HepG2 (cell line): ENCODE data around the gene CEP63. TPM values are rescaled to one million over a fixed set of nuclear protein-coding genes. Genes with fewer than 3 reads are reported as not detected.

ENCODE experiments used
- ATAC-seq: fragments of 200-7000 bp; cut with Tn5 transposase; 3 replicates; pipeline ENCODE4 v1.9.1; 2020; ENCODE audit warnings: mild to moderate bottlenecking, moderate library complexity
- BruUV-seq: library from RNA; stranded (reverse); fragments of 400-500 nt; replicated peaks from 2 replicates; lab custom pipeline; 2021; lab: Mats Ljungman, UMichigan
- CTCF ChIA-PET: fragments of 300-600 bp; formaldehyde crosslinking; extraction: SDS; loops from one replicate; lab custom pipeline; 2021; ENCODE audit warnings: low total read pairs, inconsistent platforms, low intra/inter-chr PET ratio; lab: Yijun Ruan, JAX
- POLR2A ChIA-PET: fragments of 350-600 bp; sonication (Branson Sonifier 250); formaldehyde crosslinking; loops from one replicate; lab custom pipeline; 2020; ENCODE audit warnings: antibody characterized with exemption, inconsistent platforms; lab: Yijun Ruan, JAX
- DNase-seq: peaks from one replicate; pipeline ENCODE4 v3.0.0-alpha.2; 2015; ENCODE audit warnings: low spot score
- FAIRE-seq: peaks from 3 replicates; lab custom pipeline; 2011; peaks lifted over from hg19 to GRCh38; lab: Jason Lieb, UNC
- H2AFZ ChIP-seq: one replicate; pipeline ENCODE4 v1.6.1; 2011; ENCODE audit warnings: low read length, inconsistent platforms
- H3K27ac ChIP-seq: fragments of 300-600 bp; 3 replicates; pipeline ENCODE4 v1.8.0; 2011; ENCODE audit warnings: mixed run types, mild to moderate bottlenecking, mixed read lengths, low read length, inconsistent platforms; ENCODE audit not compliant: insufficient read depth; ENCODE audit errors: extremely low read length
- H3K27me3 ChIP-seq, 2 experiments: fragments of 200-600 bp in 1 of 2; 2 replicates in 1 of 2; 3 replicates in 1 of 2; pipeline versions ENCODE4 v1.6.0 to v1.8.0; 2011; ENCODE audit warnings: low read length in 2 of 2, mild to moderate bottlenecking in 2 of 2, moderate library complexity in 2 of 2, inconsistent platforms in 1 of 2; ENCODE audit not compliant: insufficient read depth in 2 of 2, control insufficient read depth in 1 of 2
- H3K36me3 ChIP-seq, 2 experiments: fragments of 200-600 bp in 1 of 2; replicated peaks in 1 of 2; 2 replicates in 1 of 2; 3 replicates in 1 of 2; pipeline versions ENCODE4 v1.5.1 to v1.8.0; 2011; ENCODE audit warnings: low read length in 2 of 2, inconsistent platforms in 1 of 2; ENCODE audit not compliant: insufficient read depth in 2 of 2, control insufficient read depth in 1 of 2
- H3K4me1 ChIP-seq: 2 replicates; pipeline ENCODE4 v1.5.1; 2012; ENCODE audit warnings: low read length, inconsistent platforms; ENCODE audit not compliant: insufficient read depth
- H3K4me2 ChIP-seq: 2 replicates; pipeline ENCODE4 v1.6.0; 2011; ENCODE audit warnings: low read depth, low read length, inconsistent platforms
- H3K4me3 ChIP-seq, 3 experiments: fragments of 200-600 bp in 1 of 3; sonication (generic), shearing (Covaris generic) in 1 of 3; replicated peaks in 1 of 3; 2 replicates each; pipeline ENCODE4 v1.5.1; 2011 to 2016; ENCODE audit warnings: low read length in 3 of 3, inconsistent platforms in 2 of 3, low read depth in 2 of 3, mild to moderate bottlenecking in 2 of 3, control low read depth in 1 of 3, mixed read lengths in 1 of 3; ENCODE audit not compliant: insufficient read depth in 1 of 3
- H3K79me2 ChIP-seq: one replicate; pipeline ENCODE4 v1.6.1; 2011; ENCODE audit warnings: low read length, inconsistent platforms; ENCODE audit not compliant: insufficient read depth
- H3K9ac ChIP-seq: 2 replicates; pipeline ENCODE4 v1.6.0; 2011; ENCODE audit warnings: mild to moderate bottlenecking, low read depth, low read length, inconsistent platforms; ENCODE audit not compliant: insufficient read depth
- H3K9me3 ChIP-seq: 2 replicates; pipeline ENCODE4 v1.5.1; 2012; ENCODE audit warnings: mild to moderate bottlenecking, low read length
- H4K20me1 ChIP-seq: 2 replicates; pipeline ENCODE4 v1.6.0; 2011; ENCODE audit warnings: inconsistent platforms, mild to moderate bottlenecking, low read length, moderate library complexity; ENCODE audit not compliant: insufficient read depth
- ARNT ChIP-seq: fragments of 450-650 bp; IDR thresholded peaks from 2 replicates; pipeline ENCODE4 v1.6.1; 2017
- CEBPB ChIP-seq: IDR thresholded peaks from 2 replicates; pipeline ENCODE4 v1.6.1; 2011; ENCODE audit warnings: low read depth, low read length, improper control_type of control experiment, borderline replicate concordance
- DBP ChIP-seq: sonication (generic); formaldehyde crosslinking; IDR thresholded peaks from 2 replicates; pipeline ENCODE4 v1.4.0; 2020; ENCODE audit warnings: missing genetic modification reagents; ENCODE audit errors: not compliant biosample characterization
- DR1 ChIP-seq: sonication (generic); formaldehyde crosslinking; IDR thresholded peaks from 2 replicates; pipeline ENCODE4 v1.8.0; 2021; ENCODE audit warnings: mild to moderate bottlenecking, missing genetic modification reagents, inconsistent platforms
- FOXM1 ChIP-seq: sonication (generic); formaldehyde crosslinking; IDR thresholded peaks from 2 replicates; pipeline ENCODE4 v1.5.0; 2020; ENCODE audit warnings: missing genetic modification reagents
- HNF4G ChIP-seq, 2 experiments: sonication (generic) in 1 of 2; formaldehyde crosslinking in 1 of 2; IDR thresholded peaks; 2 replicates each; pipeline versions ENCODE4 v1.4.0 to v1.6.1; 2011 to 2020; ENCODE audit warnings: borderline replicate concordance in 2 of 2, low read depth in 2 of 2, mild to moderate bottlenecking in 2 of 2, low read length in 1 of 2, missing genetic modification reagents in 1 of 2, moderate library complexity in 1 of 2
- MEIS2 ChIP-seq: sonication (generic); formaldehyde crosslinking; IDR thresholded peaks from 2 replicates; pipeline ENCODE4 v1.9.0; 2021; ENCODE audit warnings: mild to moderate bottlenecking, missing genetic modification reagents
- PITX1 ChIP-seq: sonication (generic); formaldehyde crosslinking; IDR thresholded peaks from 2 replicates; pipeline ENCODE4 v1.5.1; 2020; ENCODE audit warnings: mild to moderate bottlenecking, missing genetic modification reagents
- RAD51 ChIP-seq: fragments of 450-650 bp; IDR thresholded peaks from 2 replicates; pipeline ENCODE4 v1.6.1; 2016; ENCODE audit warnings: borderline replicate concordance
- YY1 ChIP-seq: IDR thresholded peaks from 2 replicates; pipeline ENCODE4 v1.6.1; 2011; ENCODE audit warnings: low read length, low read depth, moderate library complexity, mild to moderate bottlenecking; ENCODE audit not compliant: insufficient read depth, insufficient replicate concordance
- ZBTB7A ChIP-seq: sonication (generic); formaldehyde crosslinking; IDR thresholded peaks from 2 replicates; pipeline ENCODE4 v1.8.0; 2022; ENCODE audit warnings: mild to moderate bottlenecking, missing genetic modification reagents
- ZEB1 ChIP-seq: IDR thresholded peaks from 2 replicates; pipeline ENCODE4 v1.6.1; 2012; ENCODE audit warnings: mild to moderate bottlenecking, low read depth, inconsistent platforms; ENCODE audit not compliant: insufficient replicate concordance
- ZFP36 ChIP-seq: fragments of 150-350 bp; IDR thresholded peaks from 2 replicates; pipeline ENCODE4 v1.6.1; 2018; ENCODE audit warnings: borderline replicate concordance, low read length, low read depth; ENCODE audit not compliant: partially characterized antibody
- ZNF160 ChIP-seq: sonication (generic); formaldehyde crosslinking; IDR thresholded peaks from 2 replicates; pipeline ENCODE4 v1.8.0; 2022; ENCODE audit warnings: mild to moderate bottlenecking, inconsistent platforms, missing genetic modification reagents
- ZNF235 ChIP-seq: sonication (generic); formaldehyde crosslinking; IDR thresholded peaks from 2 replicates; pipeline ENCODE4 v1.8.1; 2023; ENCODE audit warnings: mild to moderate bottlenecking, missing genetic modification reagents, borderline replicate concordance
- ZNF383 ChIP-seq: sonication (generic); formaldehyde crosslinking; IDR thresholded peaks from 2 replicates; pipeline ENCODE4 v1.4.0; 2020; ENCODE audit warnings: missing genetic modification reagents, mild to moderate bottlenecking, borderline replicate concordance
- ZNF569 ChIP-seq: sonication (generic); formaldehyde crosslinking; IDR thresholded peaks from 2 replicates; pipeline ENCODE4 v1.5.0; 2020; ENCODE audit warnings: mild to moderate bottlenecking, missing genetic modification reagents, moderate library complexity, borderline replicate concordance
- whole genome bisulfite sequencing: methylation state at CpG from one replicate; pipeline ENCODE4 v1.1.6; 2017; ENCODE audit warnings: low lambda C conversion rate; 5-methylcytosine and 5-hydroxymethylcytosine counted together
- in situ Hi-C: cut with HindIII; loops from 2 replicates; pipeline ENCODE4 v1.10.0; 2017; ENCODE audit warnings: low pct_unique_long_range_greater_than_20kb; ENCODE audit not compliant: extremely low pct_ligation_motif_present
- intact Hi-C: fragments of 100-400 bp; cut with micrococcal nuclease; formaldehyde crosslinking; loops from one replicate; pipeline ENCODE4 v1.10.0; 2022; ENCODE audit not compliant: unreplicated experiment
- polyA plus RNA-seq, 8 experiments: library from polyadenylated mRNA; depleted of rRNA in 3 of 8; stranded (reverse) in 7 of 8; unstranded in 1 of 8; fragments of >200 nt; fragmentation: Illumina TruSeq in 4 of 8; extraction: Trizol in 4 of 8; gene quantifications; 2 replicates each; pipeline versions ENCODE4 v1.2.1 to v1.2.3, GENCODE V29; 2011 to 2016; ENCODE audit warnings: low read depth in 4 of 8, missing spikeins in 1 of 8, mixed read lengths in 1 of 8; ENCODE audit not compliant: insufficient read depth in 1 of 8
- total RNA-seq, 5 experiments: library from RNA; depleted of rRNA; stranded (reverse); fragments of >200 nt; fragmentation: Illumina TruSeq; extraction: Trizol; gene quantifications; 2 replicates each; pipeline ENCODE4 v1.2.3, GENCODE V29; 2016; ENCODE audit warnings: low read depth in 1 of 5

CEP63 gene
- total and polyA plus RNA-seq, 2 of the 13 experiments (the other 11 are each of a cell fraction or from before 2014, with no cell fraction given), result 7.2 to 18.4 TPM

GRCh38 chr3:134545818-134546217 is 60.0 kb downstream of the CEP63 start:
- in situ Hi-C loops (no loop called here), intact Hi-C loops (no loop called here)
- Histone ChIP-seq H3K36me3 (peaks cover 3 to 17% of the 10 kb centered on the region in 2 experiments; a peak in 3 of 5 replicates), H4K20me1 (no peaks in the 10 kb centered on the region), H3K4me3 (no peak overlapping the region), H3K27me3 (no peaks in the 10 kb centered on the region), H3K27ac (no peak overlapping the region), H3K4me1 (no peaks in the 10 kb centered on the region), H3K79me2 (no peaks in the 10 kb centered on the region), H2AFZ (no peak overlapping the region), H3K4me2 (no peak overlapping the region), H3K9ac (no peak overlapping the region), H3K9me3 (no peaks in the 10 kb centered on the region)
- no peak for FAIRE-seq
- DNase-seq, result no peak
- POLR2A ChIA-PET, result no interaction called here
- ATAC-seq, result no peak
- CTCF ChIA-PET, result no interaction called here
- peak; percentile 54; the same call in 1 of the 2 replicates for TF ChIP-seq CEBPB
- no peak for TF ChIP-seq ZFP36
- TF ChIP-seq ZNF383 (CRISPR knock-in tag), result no peak
- no peak for TF ChIP-seq DBP (CRISPR knock-in tag)
- TF ChIP-seq HNF4G (IDR thresholded peaks at IDR 0.05; ENCODE audit: borderline replicate concordance, low read depth, low read length), result no peak
- no peak for TF ChIP-seq HNF4G (CRISPR knock-in tag; IDR thresholded peaks at IDR 0.05; ENCODE audit: borderline replicate concordance, low read depth)
- over 99% methylated on average over 2 of the region's 2 CpGs for WGBS
- BruUV-seq, result no TSS peak

- CTCF ChIA-PET, result no interaction called here
- FAIRE-seq, result no peak
- Histone ChIP-seq H3K36me3 (peaks cover 4 to 15% of the 10 kb centered on the region in 2 experiments), H3K9ac (no peak overlapping the region), H4K20me1 (no peaks in the 10 kb centered on the region), H3K4me2 (no peak overlapping the region), H3K79me2 (no peaks in the 10 kb centered on the region), H2AFZ (no peak overlapping the region), H3K9me3 (no peaks in the 10 kb centered on the region), H3K4me1 (no peaks in the 10 kb centered on the region), H3K4me3 (no peak overlapping the region), H3K27me3 (no peaks in the 10 kb centered on the region), H3K27ac (no peak overlapping the region)
- in situ Hi-C loops, result no loop called here
- no peak for ATAC-seq
- DNase-seq, result no peak
- BruUV-seq, result no TSS peak
- intact Hi-C loops, result no loop called here
- POLR2A ChIA-PET, result no interaction called here
- TF ChIP-seq YY1, result no peak
- TF ChIP-seq ZNF160 (CRISPR knock-in tag), result no peak
- TF ChIP-seq ZNF569 (CRISPR knock-in tag), result no peak
- TF ChIP-seq ZEB1, result no peak
- TF ChIP-seq FOXM1, result no peak
- TF ChIP-seq ZNF235, result no peak
- no peak for TF ChIP-seq ARNT
- TF ChIP-seq MEIS2 (CRISPR knock-in tag), result no peak
- TF ChIP-seq RAD51, result no peak
- TF ChIP-seq ZBTB7A (CRISPR knock-in tag), result no peak
- TF ChIP-seq PITX1 (CRISPR knock-in tag), result no peak
- TF ChIP-seq DR1, result no peak
Measured at GRCh38 chr3:134552784-134553183, 66.9 kb downstream of the CEP63 start.
